GM12878 (cell line): ENCODE measurements around the gene GRIK4. TPM values are rescaled to one million over a fixed set of nuclear protein-coding genes. Genes with fewer than 3 reads are reported as not detected.
"Not testable (repeated sequence)": the region's sequence is repeated elsewhere in the genome, so short reads cannot be mapped to it uniquely, and the experiment has no call there.

Experiments used
- ATAC-seq: fragments of 200-7000 bp; cut with Tn5 transposase; 3 replicates; pipeline ENCODE4 v1.9.1; 2020; ENCODE audit warnings: mild to moderate bottlenecking, moderate library complexity
- BruUV-seq: library from RNA; stranded (reverse); fragments of 400-500 nt; replicated peaks from 2 replicates; lab custom pipeline; 2021; lab: Mats Ljungman, UMichigan
- CTCF ChIA-PET: fragments of 300-600 bp; sonication (Branson Sonifier 250); formaldehyde crosslinking; extraction: SDS; loops from one replicate; lab custom pipeline; 2021; ENCODE audit warnings: inconsistent platforms; lab: Yijun Ruan, JAX
- POLR2A ChIA-PET: fragments of 350-600 bp; formaldehyde crosslinking; extraction: SDS; loops from one replicate; lab custom pipeline; 2021; ENCODE audit warnings: inconsistent platforms; lab: Charles Lee
- RAD21 ChIA-PET: fragments of 300-600 bp; sonication (Branson Sonifier 250); formaldehyde crosslinking; loops from one replicate; lab custom pipeline; 2023; ENCODE audit warnings: antibody characterized with exemption; ENCODE audit not compliant: unreplicated experiment; lab: Charles Lee
- SMC1A ChIA-PET: fragments of 300-600 bp; sonication (Branson Sonifier 250); formaldehyde crosslinking; loops from one replicate; lab custom pipeline; 2023; ENCODE audit not compliant: unreplicated experiment, uncharacterized antibody; lab: Charles Lee
- DNase-seq: peaks from one replicate; pipeline ENCODE4 v3.0.0-alpha.2; 2011; ENCODE audit warnings: low read depth, low spot score
- FAIRE-seq: peaks from 3 replicates; lab custom pipeline; 2011; peaks lifted over from hg19 to GRCh38; lab: Jason Lieb, UNC
- H2AFZ ChIP-seq: 2 replicates; pipeline ENCODE4 v1.6.0; 2011; ENCODE audit warnings: low read depth, low read length, control low read depth; ENCODE audit not compliant: control insufficient read depth
- H3K27ac ChIP-seq: 2 replicates; pipeline ENCODE4 v1.5.1; 2011; ENCODE audit warnings: control low read depth; ENCODE audit not compliant: control insufficient read depth, insufficient read depth
- H3K27me3 ChIP-seq, 2 experiments: replicated peaks in 1 of 2; 2 replicates each; pipeline versions ENCODE4 v1.6.0 to v1.6.1; 2011; ENCODE audit warnings: low read length in 1 of 2; ENCODE audit not compliant: control insufficient read depth in 2 of 2, insufficient read depth in 2 of 2
- H3K36me3 ChIP-seq, 2 experiments: 2 replicates each; pipeline ENCODE4 v1.5.1; 2011; ENCODE audit warnings: low read length in 1 of 2; ENCODE audit not compliant: control insufficient read depth in 2 of 2, insufficient read depth in 2 of 2
- H3K4me1 ChIP-seq: 2 replicates; pipeline ENCODE4 v1.6.1; 2011; ENCODE audit warnings: mild to moderate bottlenecking, low read length, moderate library complexity, mixed read lengths; ENCODE audit not compliant: control insufficient read depth, insufficient read depth
- H3K4me2 ChIP-seq: 2 replicates; pipeline ENCODE4 v1.6.0; 2011; ENCODE audit warnings: control low read depth; ENCODE audit not compliant: control insufficient read depth, insufficient read depth
- H3K4me3 ChIP-seq: fragments of 200-600 bp; sonication (generic); 2 replicates; pipeline ENCODE4 v1.5.1; 2016
- H3K79me2 ChIP-seq: 2 replicates; pipeline ENCODE4 v1.6.0; 2011; ENCODE audit warnings: low read length; ENCODE audit not compliant: control insufficient read depth, insufficient read depth
- H3K9ac ChIP-seq: 2 replicates; pipeline ENCODE4 v1.8.0; 2011; ENCODE audit warnings: low read length, control low read depth, mixed read lengths; ENCODE audit not compliant: control insufficient read depth, insufficient read depth
- H3K9me3 ChIP-seq: replicated peaks from 3 replicates; pipeline ENCODE4 v1.5.1; 2011; ENCODE audit warnings: mild to moderate bottlenecking, low read length; ENCODE audit not compliant: control insufficient read depth, insufficient read depth
- H4K20me1 ChIP-seq: 2 replicates; pipeline ENCODE4 v1.6.0; 2011; ENCODE audit not compliant: control insufficient read depth, insufficient read depth
- EED ChIP-seq: sonication (generic); IDR thresholded peaks from 2 replicates; pipeline ENCODE4 v1.6.1; 2016; ENCODE audit warnings: antibody characterized with exemption, low read depth
- HDAC6 ChIP-seq: fragments of 200-600 bp; sonication (generic); IDR thresholded peaks from one replicate; pipeline ENCODE4 v1.8.0; 2017; ENCODE audit warnings: antibody characterized with exemption; ENCODE audit not compliant: unreplicated experiment
- NBN ChIP-seq: fragments of 450-650 bp; IDR thresholded peaks from 2 replicates; pipeline ENCODE4 v1.6.1; 2016
- RELA ChIP-seq: fragments of 450-650 bp; IDR thresholded peaks from 2 replicates; pipeline ENCODE4 v1.8.0; 2014; ENCODE audit warnings: borderline replicate concordance; ENCODE audit not compliant: partially characterized antibody
- ZNF24 ChIP-seq: fragments of 450-650 bp; IDR thresholded peaks from 2 replicates; pipeline ENCODE4 v1.6.1; 2017; ENCODE audit warnings: antibody characterized with exemption, mild to moderate bottlenecking
- WGBS: methylation state at CpG from one replicate; pipeline ENCODE4 v1.1.6; 2016; ENCODE audit warnings: low lambda C conversion rate; ENCODE audit not compliant: insufficient replicate concordance, insufficient coverage; ENCODE audit errors: missing lambda C conversion rate; 5-methylcytosine and 5-hydroxymethylcytosine counted together
- in situ Hi-C: fragments of 300-500 bp; cut with MboI; formaldehyde crosslinking; loops from 9 replicates; pipeline ENCODE4 v1.14.3; 2018; ENCODE audit warnings: mixed read lengths
- intact Hi-C: fragments of 100-400 bp; cut with micrococcal nuclease; formaldehyde crosslinking; loops from one replicate; pipeline ENCODE4 v1.14.2; 2022; ENCODE audit not compliant: unreplicated experiment
- polyA plus RNA-seq, 11 experiments: library from polyadenylated mRNA; depleted of rRNA in 4 of 11; unstranded in 6 of 11; stranded (reverse) in 5 of 11; fragments of >200 nt; fragmentation: Nextera tagmentation in 4 of 11; fragmentation: Illumina TruSeq in 1 of 11; extraction: Ambion mirVana in 4 of 11; extraction: Trizol in 1 of 11; gene quantifications; 1 replicate in 1 of 11; 2 replicates in 10 of 11; pipeline versions ENCODE4 v1.2.1 to v1.2.3, GENCODE V29; 2011 to 2016; ENCODE audit warnings: inconsistent platforms in 2 of 11, missing spikeins in 2 of 11, low read depth in 1 of 11
- total RNA-seq, 4 experiments: library from RNA; depleted of rRNA in 3 of 4; stranded (reverse); fragments of >200 nt in 3 of 4; fragmentation: Illumina TruSeq in 1 of 4; extraction: Trizol in 1 of 4; gene quantifications; 2 replicates each; pipeline versions ENCODE4 v1.2.1 to v1.2.3, GENCODE V29; 2013 to 2021

The GRIK4 gene
- total and polyA plus RNA-seq, 10 of the 15 experiments (the other 5 are each of a cell fraction or from before 2014, with no cell fraction given): 0.33 to 3.6 (median 0.72) TPM

DNA sequence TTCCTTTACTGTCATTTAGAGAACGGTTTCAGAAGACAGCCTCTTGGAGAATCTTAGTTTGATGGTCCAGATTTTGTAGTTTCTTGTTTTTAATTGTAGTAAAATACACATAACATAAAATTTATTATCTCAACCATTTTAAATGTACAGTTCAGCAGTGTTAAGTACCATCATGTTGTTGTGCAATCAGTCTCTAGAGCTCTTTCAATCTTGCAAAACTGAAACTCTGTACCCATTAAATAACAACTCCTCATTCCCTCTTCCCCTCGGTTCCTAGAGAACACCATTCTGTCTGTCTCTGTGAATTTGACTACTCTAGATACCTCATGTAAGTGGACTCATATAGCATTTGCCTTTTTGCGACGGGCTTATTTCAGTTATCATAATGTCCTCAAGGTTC is 69.8 kb downstream of the GRIK4 start:
- in situ Hi-C loops: no loop called here

DNA sequence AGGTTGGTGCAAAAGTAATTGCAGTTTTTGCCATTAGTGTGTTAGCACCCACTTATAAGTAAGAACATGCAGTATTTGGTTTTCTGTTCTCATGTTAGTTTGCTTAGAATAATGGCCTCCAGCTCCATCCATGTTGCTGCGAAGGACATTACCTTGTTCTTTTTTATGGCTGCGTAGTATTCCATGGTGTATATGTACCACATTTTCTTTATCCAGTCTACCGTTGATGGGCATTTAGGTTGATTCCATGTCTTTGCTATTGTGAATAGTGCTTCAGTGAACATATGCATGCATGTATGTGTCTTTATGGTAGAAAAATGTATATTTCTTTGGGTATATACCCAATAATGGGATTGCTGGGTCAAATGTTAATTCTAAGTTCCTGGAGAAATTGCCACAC is 71.0 kb downstream of the GRIK4 start:
- H3K4me3 ChIP-seq, BruUV-seq, H3K27ac ChIP-seq, H4K20me1 ChIP-seq, H3K27me3 ChIP-seq, CTCF ChIA-PET, H2AFZ ChIP-seq, FAIRE-seq, SMC1A ChIA-PET, H3K9me3 ChIP-seq, RAD21 ChIA-PET, H3K36me3 ChIP-seq, DNase-seq, POLR2A ChIA-PET, in situ Hi-C loops, H3K9ac ChIP-seq, ATAC-seq, intact Hi-C loops, H3K4me2 ChIP-seq, H3K79me2 ChIP-seq: not testable (repeated sequence)
- peaks cover 19% of the 10 kb centered on the region for H3K4me1 ChIP-seq
- WGBS: 95% methylated on average over 3 of the region's 3 CpGs

More for the DNA sequence above, 69.8 kb downstream of the GRIK4 start:
- intact Hi-C loops: no loop called here
- no peaks in the 10 kb centered on the region for H3K79me2 ChIP-seq
- FAIRE-seq (no peak), DNase-seq (no peak), ATAC-seq (peak; percentile 39)
- BruUV-seq: no TSS peak
- 1% methylated on average over 4 of the region's 4 CpGs for WGBS
- no peaks in the 10 kb centered on the region; the same call in 2 of the 3 replicates for H3K9me3 ChIP-seq
- TF ChIP-seq EED: no peak
- TF ChIP-seq NBN: no peak
- TF ChIP-seq ZNF24: no peak
- no peak for TF ChIP-seq HDAC6
- no peak for TF ChIP-seq RELA
- no peak overlapping the region for H3K27ac ChIP-seq
- H3K9ac ChIP-seq: no peak overlapping the region
- ChIA-PET SMC1A (interaction anchor here (0.7 to 3.5 kb wide), 3 partner anchors 16 to 73 kb away, joined by 3 to 21 read pairs (median 3); no protein-coding TSS in a partner anchor), POLR2A (interaction anchor here (0.8 kb wide), 1 partner anchor 35 kb away, joined by 4 read pairs; no protein-coding TSS in a partner anchor), CTCF (interaction anchor here (0.7 to 2.0 kb wide), 3 partner anchors 32 to 130 kb away, joined by 3 to 5 read pairs (median 4); no protein-coding TSS in a partner anchor), RAD21 (interaction anchor here (1.1 kb wide), 1 partner anchor 28 kb away, joined by 3 read pairs; no protein-coding TSS in a partner anchor)
- H3K4me1 ChIP-seq: peaks cover 19% of the 10 kb centered on the region
- no peak overlapping the region for H2AFZ ChIP-seq
- no peaks in the 10 kb centered on the region for H3K27me3 ChIP-seq
- H4K20me1 ChIP-seq: no peaks in the 10 kb centered on the region
- no peak overlapping the region; the same call in 1 of the 2 replicates for H3K4me2 ChIP-seq
- H3K36me3 ChIP-seq: no peaks in the 10 kb centered on the region
- no peak overlapping the region for H3K4me3 ChIP-seq
